ENCODE results near the gene PSTK. TPM values are rescaled to one million over a fixed set of nuclear protein-coding genes. Genes with fewer than 3 reads are reported as not detected.

The PSTK gene
- total and polyA plus RNA-seq, 9 of the 15 experiments (the other 6 are each of a cell fraction or from before 2014, with no cell fraction given): 13.2 to 49.7 (median 18.9) TPM

GRCh38 chr10:123038782-123039631, 58.8 kb downstream of the PSTK start:
- H2AFZ ChIP-seq (ENCODE audit: low read depth, low read length): no peak overlapping the region
- FAIRE-seq (no peak), ATAC-seq (no peak), DNase-seq (ENCODE audit: extremely low read depth in 1 of 4, low spot score in 3 of 4) (no peak)
- no peak overlapping the region for H3K27ac ChIP-seq (ENCODE audit: extremely low read depth, low read depth, low read length)
- no peak for TF ChIP-seq ZBTB11 (CRISPR knock-in tag; IDR thresholded peaks at IDR 0.05)
- TF ChIP-seq HINFP (tag; conservative IDR thresholded peaks at IDR 0.05; ENCODE audit: low read depth): no peak
- TF ChIP-seq ZBTB34 (CRISPR knock-in tag; IDR thresholded peaks at IDR 0.05): no peak
- no peak for TF ChIP-seq ERF (CRISPR knock-in tag; IDR thresholded peaks at IDR 0.05)
- TF ChIP-seq KLF13 (tag; IDR thresholded peaks at IDR 0.05; ENCODE audit: borderline replicate concordance, low read depth): no peak
- no peak for TF ChIP-seq SUPT5H (IDR thresholded peaks at IDR 0.05)
- no peak for TF ChIP-seq RBM15 (IDR thresholded peaks at IDR 0.05; ENCODE audit: insufficient read depth, low read length)
- TF ChIP-seq GTF2F1 (IDR thresholded peaks at IDR 0.05; ENCODE audit: low read depth, low read length): no peak
- no peak for TF ChIP-seq KLF16 (IDR thresholded peaks at IDR 0.05)
- TF ChIP-seq GTF2B (IDR thresholded peaks at IDR 0.05; ENCODE audit: extremely low read depth, insufficient read length): no peak
- H3K27me3 ChIP-seq (ENCODE audit: control insufficient read depth in 2 of 2, insufficient read depth in 2 of 2, low read length in 2 of 2): no peaks in the 10 kb centered on the region
- no peak overlapping the region for H3K4me2 ChIP-seq (ENCODE audit: insufficient read depth, low read length)
- no peaks in the 10 kb centered on the region for H3K4me1 ChIP-seq (replicated peaks in 1 of 2; ENCODE audit: control insufficient read depth in 2 of 2, insufficient read depth in 2 of 2, low read length in 2 of 2)
- H3K36me3 ChIP-seq (ENCODE audit: control insufficient read depth, insufficient read depth, low read length): no peaks in the 10 kb centered on the region
- ChIA-PET POLR2A (interaction anchor here (0.6 to 1.6 kb wide), 2 partner anchors 9 to 95 kb away, joined by 3 to 5 read pairs; no protein-coding TSS in a partner anchor), CTCF (ENCODE audit: low intra/inter-chr PET ratio) (no interaction called here)
- no peak overlapping the region for H3K4me3 ChIP-seq
- WGBS (ENCODE audit: insufficient coverage, low coverage, missing lambda C conversion rate): 39% methylated on average over 13 of the region's 18 CpGs
- H3K9ac ChIP-seq (ENCODE audit: insufficient read depth in 1 of 2, low read depth in 2 of 2, low read length in 2 of 2): no peak overlapping the region
- no peaks in the 10 kb centered on the region for H4K20me1 ChIP-seq (replicated peaks; ENCODE audit: control insufficient read depth, insufficient read depth, low read length)
- intact Hi-C loops (cut with micrococcal nuclease) (no loop called here), in situ Hi-C loops (cut with MboI) (loop anchor here (25.0 kb wide), 1 partner anchor 923 kb away; no protein-coding TSS in a partner anchor)
- no peaks in the 10 kb centered on the region for H3K9me1 ChIP-seq (ENCODE audit: control insufficient read depth, insufficient read depth, low read length)
- no TSS peak for BruUV-seq (replicated peaks)
- H3K9me3 ChIP-seq (replicated peaks; ENCODE audit: control insufficient read depth, insufficient read depth, low read depth, low read length): no peaks in the 10 kb centered on the region
- no peaks in the 10 kb centered on the region for H3K79me2 ChIP-seq (ENCODE audit: control insufficient read depth, insufficient read depth, low read length)

Measured in K562 (cell line).